IMR-90 (cell line): Measurements from ENCODE around the gene VPS18. TPM values are rescaled to one million over a fixed set of nuclear protein-coding genes. Genes with fewer than 3 reads are reported as not detected.

Experiments
- ATAC-seq: fragments of 200-7000 bp; cut with Tn5 transposase; 2 replicates; pipeline ENCODE4 v1.9.1; 2020; ENCODE audit warnings: low read depth, mild to moderate bottlenecking, moderate library complexity
- BruUV-seq: library from RNA; stranded (reverse); fragments of 400-500 nt; replicated peaks from 2 replicates; lab custom pipeline; 2021; lab: Mats Ljungman, UMichigan
- CTCF ChIA-PET: fragments of 300-600 bp; formaldehyde crosslinking; extraction: SDS; loops from one replicate; lab custom pipeline; 2021; ENCODE audit warnings: antibody characterized with exemption; lab: Yijun Ruan, JAX
- POLR2A ChIA-PET: fragments of 300-600 bp; sonication (Branson Sonifier 250); formaldehyde crosslinking; loops from one replicate; lab custom pipeline; 2022; ENCODE audit warnings: antibody characterized with exemption; ENCODE audit not compliant: unreplicated experiment; lab: Charles Lee
- DNase-seq: peaks from one replicate; pipeline ENCODE4 v3.0.0; 2013
- H2AFZ ChIP-seq: replicated peaks from 2 replicates; pipeline ENCODE3; 2013; ENCODE audit warnings: low read length, mild to moderate bottlenecking; ENCODE audit not compliant: poor library complexity
- H2AK5ac ChIP-seq: 2 replicates; pipeline ENCODE4 v1.6.1; 2013; ENCODE audit warnings: low read depth, low read length, inconsistent platforms
- H2AK9ac ChIP-seq: replicated peaks from 2 replicates; pipeline ENCODE3; 2013; ENCODE audit warnings: mild to moderate bottlenecking, low read depth, low read length, moderate library complexity; ENCODE audit not compliant: poor library complexity
- H2BK120ac ChIP-seq: 2 replicates; pipeline ENCODE4 v1.6.1; 2013; ENCODE audit warnings: low read depth, low read length, inconsistent platforms
- H2BK15ac ChIP-seq: 3 replicates; pipeline ENCODE4 v1.6.1; 2013; ENCODE audit warnings: low read depth, low read length, inconsistent platforms
- H2BK20ac ChIP-seq: 2 replicates; pipeline ENCODE4 v1.6.1; 2013; ENCODE audit warnings: low read depth, mild to moderate bottlenecking, inconsistent platforms, low read length, moderate library complexity
- H2BK5ac ChIP-seq: 2 replicates; pipeline ENCODE4 v1.6.1; 2013; ENCODE audit warnings: mild to moderate bottlenecking, low read depth, low read length, inconsistent platforms; ENCODE audit not compliant: poor library complexity, severe bottlenecking
- H3K14ac ChIP-seq: replicated peaks from 2 replicates; pipeline ENCODE4 v1.6.1; 2013; ENCODE audit warnings: low read depth, low read length, inconsistent platforms
- H3K18ac ChIP-seq: 2 replicates; pipeline ENCODE4 v1.6.1; 2013; ENCODE audit warnings: low read depth, low read length, control low read depth
- H3K23ac ChIP-seq: 2 replicates; pipeline ENCODE4 v1.6.1; 2013; ENCODE audit warnings: low read depth, low read length, inconsistent platforms
- H3K27ac ChIP-seq: 2 replicates; pipeline ENCODE4 v1.5.1; 2013; ENCODE audit warnings: mild to moderate bottlenecking, control low read depth, low read length; ENCODE audit not compliant: insufficient read depth
- H3K27me3 ChIP-seq: 2 replicates; pipeline ENCODE4 v1.6.1; 2013; ENCODE audit warnings: low read length; ENCODE audit not compliant: control insufficient read depth, insufficient read depth
- H3K36me3 ChIP-seq: 2 replicates; pipeline ENCODE4 v1.6.1; 2013; ENCODE audit warnings: low read length, mixed read lengths; ENCODE audit not compliant: control insufficient read depth, insufficient read depth
- H3K4ac ChIP-seq: 2 replicates; pipeline ENCODE4 v1.6.1; 2013; ENCODE audit warnings: low read depth, low read length, inconsistent platforms
- H3K4me1 ChIP-seq: 2 replicates; pipeline ENCODE4 v1.6.1; 2013; ENCODE audit warnings: low read length, mixed read lengths; ENCODE audit not compliant: control insufficient read depth, insufficient read depth
- H3K4me2 ChIP-seq: 2 replicates; pipeline ENCODE4 v1.6.1; 2013; ENCODE audit warnings: low read depth, mild to moderate bottlenecking, control low read depth, low read length, moderate library complexity
- H3K4me3 ChIP-seq: 2 replicates; pipeline ENCODE4 v1.5.1; 2013; ENCODE audit warnings: low read depth, mild to moderate bottlenecking, control low read depth, low read length, moderate library complexity; ENCODE audit not compliant: insufficient read depth
- H3K56ac ChIP-seq: 2 replicates; pipeline ENCODE4 v1.6.1; 2013; ENCODE audit warnings: low read length, inconsistent platforms; ENCODE audit not compliant: insufficient read depth; ENCODE audit errors: extremely low read depth
- H3K79me1 ChIP-seq, 2 experiments: 2 replicates each; pipeline ENCODE4 v1.6.1; 2013; ENCODE audit warnings: low read length in 2 of 2, inconsistent platforms in 1 of 2, low read depth in 1 of 2
- H3K9ac ChIP-seq: 2 replicates; pipeline ENCODE4 v1.6.1; 2013; ENCODE audit warnings: low read depth, low read length, control low read depth
- H3K9me1 ChIP-seq: 2 replicates; pipeline ENCODE4 v1.6.1; 2013; ENCODE audit warnings: low read length, inconsistent platforms; ENCODE audit not compliant: insufficient read depth
- H3K9me3 ChIP-seq: 2 replicates; pipeline ENCODE4 v1.6.1; 2013; ENCODE audit warnings: low read length; ENCODE audit not compliant: control insufficient read depth, insufficient read depth
- H4K20me1 ChIP-seq: 2 replicates; pipeline ENCODE4 v1.6.1; 2013; ENCODE audit warnings: low read length, inconsistent platforms; ENCODE audit not compliant: insufficient read depth
- H4K5ac ChIP-seq: 2 replicates; pipeline ENCODE4 v1.6.1; 2013; ENCODE audit warnings: mild to moderate bottlenecking, low read depth, low read length, control low read depth
- H4K8ac ChIP-seq, 2 experiments: 2 replicates each; pipeline ENCODE4 v1.6.1; 2013; ENCODE audit warnings: low read depth in 2 of 2, low read length in 2 of 2, control low read depth in 1 of 2, inconsistent platforms in 1 of 2
- H4K91ac ChIP-seq: 2 replicates; pipeline ENCODE4 v1.6.1; 2013; ENCODE audit warnings: low read depth, low read length, inconsistent platforms; ENCODE audit not compliant: insufficient read depth
- CTCF ChIP-seq: conservative IDR thresholded peaks from 2 replicates; pipeline ENCODE4 v1.5.1; 2012; ENCODE audit warnings: mild to moderate bottlenecking, low read depth, low read length, improper control_type of control experiment
- MAFK ChIP-seq: IDR thresholded peaks from 2 replicates; pipeline ENCODE4 v1.6.1; 2012; ENCODE audit warnings: low read depth, low read length, improper control_type of control experiment
- MAZ ChIP-seq: IDR thresholded peaks from 2 replicates; pipeline ENCODE4 v1.6.1; 2012; ENCODE audit warnings: low read depth, mild to moderate bottlenecking, low read length, improper control_type of control experiment, moderate library complexity, borderline replicate concordance
- POLR2A ChIP-seq: IDR thresholded peaks from 2 replicates; pipeline ENCODE4 v1.6.1; 2012; ENCODE audit warnings: mild to moderate bottlenecking, low read depth, low read length
- WGBS, 2 experiments: methylation state at CpG; one replicate each; pipeline versions ENCODE4 v1.1.5 to v1.1.7; 2013; ENCODE audit warnings: missing lambda C conversion rate in 2 of 2; ENCODE audit not compliant: insufficient read length in 1 of 2; ENCODE audit errors: extremely low coverage in 2 of 2; 5-methylcytosine and 5-hydroxymethylcytosine counted together
- dilution Hi-C: fragments of 300-500 bp; cut with HindIII; formaldehyde crosslinking; loops from one replicate; pipeline ENCODE4 v1.14.3; 2018; ENCODE audit warnings: low sequenced_read_pairs; ENCODE audit not compliant: unreplicated experiment
- in situ Hi-C: fragments of 300-500 bp; cut with MboI; formaldehyde crosslinking; loops from 3 replicates; pipeline ENCODE4 v1.14.3; 2019; ENCODE audit warnings: low sequenced_read_pairs, inconsistent platforms, mixed read lengths
- intact Hi-C: fragments of 100-400 bp; cut with micrococcal nuclease; formaldehyde crosslinking; loops from 2 replicates; pipeline ENCODE4 v1.10.0; 2022
- polyA plus RNA-seq, 3 experiments: library from polyadenylated mRNA; depleted of rRNA; stranded (reverse); fragments of >200 nt; gene quantifications; 2 replicates each; pipeline ENCODE4 v1.2.3, GENCODE V29; 2012; ENCODE audit warnings: low replicate concordance in 1 of 3
- total RNA-seq: library from RNA; depleted of rRNA; stranded (reverse); fragments of >200 nt; gene quantifications from 2 replicates; pipeline ENCODE4 v1.2.3, GENCODE V29; 2012

The VPS18 gene
- total and polyA plus RNA-seq, 2 of the 4 experiments (the other 2 are of a cell fraction): 19.3 to 32.3 TPM

- WGBS, 2 experiments: 2% methylated on average over 24 of the region's 56 CpGs; no CpG with 5 or more reads in 1 of the 2 experiments
Observed at GRCh38 chr15:40929660-40930429, 35.6 kb downstream of the VPS18 start.

More at GRCh38 chr15:40929660-40930429, 35.6 kb downstream of the VPS18 start:
- Histone ChIP-seq H3K23ac (peak overlapping the region; percentile 77; the same call in 1 of the 2 replicates), H4K91ac (peak overlapping the region; percentile 21), H3K14ac (peak overlapping the region; percentile 40), H4K8ac (peak overlapping the region in 1 of 2 experiments; percentile 15; a peak in 1 of 4 replicates), H3K4me3 (peak overlapping the region; percentile 85), H2BK15ac (no peak overlapping the region; the same call in 2 of the 3 replicates), H2BK20ac (no peak overlapping the region), H3K79me1 (peaks cover 0 to 47% of the 10 kb centered on the region in 2 experiments; a peak in 3 of 4 replicates), H3K27me3 (peaks cover 26% of the 10 kb centered on the region), H3K36me3 (peaks cover under 1% of the 10 kb centered on the region; the same call in 1 of the 2 replicates), H4K5ac (no peak overlapping the region), H2AFZ (peak overlapping the region; percentile 96), H3K56ac (no peak overlapping the region), H2BK5ac (no peak overlapping the region), H4K20me1 (peaks cover 38% of the 10 kb centered on the region), H3K4ac (peak overlapping the region; percentile 50), H3K9ac (peak overlapping the region; percentile 58), H3K9me3 (no peaks in the 10 kb centered on the region), H3K9me1 (peaks cover 16% of the 10 kb centered on the region), H2BK120ac (no peak overlapping the region), H3K4me2 (peak overlapping the region; percentile 99), H3K27ac (no peak overlapping the region; the same call in 1 of the 2 replicates), H2AK5ac (0 out of 2 replicates have a peak overlapping the region, but pooled peaks have one; percentile 56), H2AK9ac (peak overlapping the region; percentile 60), H3K18ac (no peak overlapping the region), H3K4me1 (peaks cover 21% of the 10 kb centered on the region)
- intact Hi-C loops (no loop called here), dilution Hi-C loops (no loop called here), in situ Hi-C loops (no loop called here)
- ChIA-PET POLR2A (no interaction called here), CTCF (interaction anchor here (0.6 to 2.5 kb wide), 10 partner anchors 12 to 95 kb away, joined by 3 to 12 read pairs (median 4); no protein-coding TSS in a partner anchor)
- TF ChIP-seq MAZ: no peak
- TF ChIP-seq MAFK: no peak
- TF ChIP-seq POLR2A: no peak
- 0 out of 2 replicates have a peak, but pooled peaks have one; percentile 7 for TF ChIP-seq CTCF
- BruUV-seq: no TSS peak
- DNase-seq (peak; percentile 64), ATAC-seq (peak; percentile 71)
